Osteocyte (in vitro differentiated cells): ENCODE measurements around the gene PDYN. TPM values are rescaled to one million over a fixed set of nuclear protein-coding genes. Genes with fewer than 3 reads are reported as not detected.

Experiments
- DNase-seq: peaks from one replicate; pipeline ENCODE4 v3.0.0; 2021; ENCODE audit warnings: mixed read lengths; ENCODE audit not compliant: unreplicated experiment; ENCODE audit errors: extremely low spot score
- H3K27ac Mint-ChIP-seq: one replicate; pipeline ENCODE4 v1.8.0; 2021; ENCODE audit warnings: mild to moderate bottlenecking, mixed read lengths; ENCODE audit not compliant: unreplicated experiment
- H3K27me3 Mint-ChIP-seq: one replicate; pipeline ENCODE4 v1.8.0; 2021; ENCODE audit warnings: mixed read lengths; ENCODE audit not compliant: unreplicated experiment
- H3K36me3 Mint-ChIP-seq: one replicate; pipeline ENCODE4 v1.8.0; 2021; ENCODE audit warnings: mixed read lengths; ENCODE audit not compliant: unreplicated experiment
- H3K4me1 Mint-ChIP-seq: one replicate; pipeline ENCODE4 v1.8.0; 2021; ENCODE audit warnings: mixed read lengths; ENCODE audit not compliant: unreplicated experiment
- H3K4me3 Mint-ChIP-seq: one replicate; pipeline ENCODE4 v1.8.0; 2021; ENCODE audit warnings: mild to moderate bottlenecking, moderate library complexity, mixed read lengths; ENCODE audit not compliant: unreplicated experiment
- H3K9me3 Mint-ChIP-seq: one replicate; pipeline ENCODE4 v1.8.0; 2021; ENCODE audit warnings: mixed read lengths; ENCODE audit not compliant: unreplicated experiment
- total RNA-seq: library from RNA; stranded (reverse); gene quantifications from 2 replicates; pipeline ENCODE4 v1.2.1, GENCODE V29; 2021
- TF ChIP-seq, protein P1 (sequence below): fragments of 200-600 bp; sonication (generic); IDR thresholded peaks from 2 replicates; pipeline ENCODE4 v1.5.0; 2021; ENCODE audit warnings: antibody characterized with exemption, mild to moderate bottlenecking, moderate library complexity

PDYN gene
- total RNA-seq, 1 donor from 2014 or later = not detected

GRCh38 chr20:1982686-1983085, 11.2 kb downstream of the PDYN start:
- no peaks in the 10 kb centered on the region for H3K36me3 Mint-ChIP-seq
- TF ChIP-seq, protein P1, sequence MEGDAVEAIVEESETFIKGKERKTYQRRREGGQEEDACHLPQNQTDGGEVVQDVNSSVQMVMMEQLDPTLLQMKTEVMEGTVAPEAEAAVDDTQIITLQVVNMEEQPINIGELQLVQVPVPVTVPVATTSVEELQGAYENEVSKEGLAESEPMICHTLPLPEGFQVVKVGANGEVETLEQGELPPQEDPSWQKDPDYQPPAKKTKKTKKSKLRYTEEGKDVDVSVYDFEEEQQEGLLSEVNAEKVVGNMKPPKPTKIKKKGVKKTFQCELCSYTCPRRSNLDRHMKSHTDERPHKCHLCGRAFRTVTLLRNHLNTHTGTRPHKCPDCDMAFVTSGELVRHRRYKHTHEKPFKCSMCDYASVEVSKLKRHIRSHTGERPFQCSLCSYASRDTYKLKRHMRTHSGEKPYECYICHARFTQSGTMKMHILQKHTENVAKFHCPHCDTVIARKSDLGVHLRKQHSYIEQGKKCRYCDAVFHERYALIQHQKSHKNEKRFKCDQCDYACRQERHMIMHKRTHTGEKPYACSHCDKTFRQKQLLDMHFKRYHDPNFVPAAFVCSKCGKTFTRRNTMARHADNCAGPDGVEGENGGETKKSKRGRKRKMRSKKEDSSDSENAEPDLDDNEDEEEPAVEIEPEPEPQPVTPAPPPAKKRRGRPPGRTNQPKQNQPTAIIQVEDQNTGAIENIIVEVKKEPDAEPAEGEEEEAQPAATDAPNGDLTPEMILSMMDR = no peak
- no peaks in the 10 kb centered on the region for H3K9me3 Mint-ChIP-seq
- no peak for DNase-seq
- no peaks in the 10 kb centered on the region for H3K4me1 Mint-ChIP-seq
- peaks cover 10% of the 10 kb centered on the region for H3K27me3 Mint-ChIP-seq
- no peak overlapping the region for H3K27ac Mint-ChIP-seq
- H3K4me3 Mint-ChIP-seq = no peak overlapping the region

GRCh38 chr20:1979106-1979778, 14.6 kb downstream of the PDYN start:
- TF ChIP-seq, protein P1 = no peak
- H3K27me3 Mint-ChIP-seq = peaks cover 17% of the 10 kb centered on the region
- no peaks in the 10 kb centered on the region for H3K36me3 Mint-ChIP-seq
- no peaks in the 10 kb centered on the region for H3K9me3 Mint-ChIP-seq
- DNase-seq = no peak
- no peak overlapping the region for H3K4me3 Mint-ChIP-seq
- H3K27ac Mint-ChIP-seq = no peak overlapping the region
- no peaks in the 10 kb centered on the region for H3K4me1 Mint-ChIP-seq

- TF ChIP-seq, protein P1 = no peak
- peaks cover 33% of the 10 kb centered on the region for H3K27me3 Mint-ChIP-seq
- no peak for DNase-seq
- no peak overlapping the region for H3K27ac Mint-ChIP-seq
- H3K4me1 Mint-ChIP-seq = no peaks in the 10 kb centered on the region
- H3K4me3 Mint-ChIP-seq = no peak overlapping the region
- H3K36me3 Mint-ChIP-seq = no peaks in the 10 kb centered on the region
- H3K9me3 Mint-ChIP-seq = no peaks in the 10 kb centered on the region
Measured at GRCh38 chr20:1975291-1975690, 18.6 kb downstream of the PDYN start.

DNA sequence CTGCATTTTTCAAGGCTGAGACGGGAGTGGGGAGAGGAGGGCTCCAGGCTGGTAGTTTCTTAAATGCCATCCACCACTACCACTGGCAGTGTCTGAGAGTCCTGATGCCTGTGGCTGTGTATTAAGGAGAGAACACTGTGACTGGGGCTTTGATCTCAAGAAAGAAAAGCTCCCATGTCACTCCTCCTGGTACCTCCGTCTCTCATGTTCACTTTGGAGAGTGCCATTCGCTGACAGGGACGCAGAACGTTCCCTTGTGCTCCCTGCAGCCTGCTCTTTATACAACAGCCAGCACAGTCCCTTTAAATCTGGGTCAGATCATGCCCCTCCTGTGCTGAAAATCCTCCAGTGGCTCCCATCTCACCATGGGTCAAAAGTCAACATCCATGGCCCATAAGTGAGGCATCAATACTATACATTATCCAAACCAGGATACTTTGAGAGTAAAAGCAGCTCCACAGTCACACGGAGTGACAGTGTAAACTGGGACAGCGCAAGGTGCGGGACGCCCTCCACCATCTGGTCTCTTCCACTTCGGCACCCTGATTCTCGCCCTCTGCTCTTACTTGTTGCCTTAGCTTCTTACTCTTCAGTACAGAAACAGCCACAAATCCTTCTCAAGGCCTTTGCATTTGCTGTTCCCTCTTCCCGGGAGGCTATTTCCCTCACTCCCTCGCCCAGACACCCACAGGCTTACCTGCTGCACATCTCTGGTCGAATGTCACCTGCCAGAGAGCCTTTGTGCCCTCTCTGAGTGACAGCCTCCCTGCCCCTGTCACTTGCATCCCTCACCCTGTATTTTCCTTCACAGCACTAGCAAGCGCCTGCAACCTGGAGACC, 20.0 kb downstream of the PDYN start:
- TF ChIP-seq, protein P1 = no peak
- Mint-ChIP-seq H3K27ac (no peak overlapping the region), H3K4me3 (no peak overlapping the region), H3K27me3 (peaks cover 37% of the 10 kb centered on the region), H3K4me1 (no peaks in the 10 kb centered on the region), H3K36me3 (no peaks in the 10 kb centered on the region), H3K9me3 (no peaks in the 10 kb centered on the region)
- no peak for DNase-seq

DNA sequence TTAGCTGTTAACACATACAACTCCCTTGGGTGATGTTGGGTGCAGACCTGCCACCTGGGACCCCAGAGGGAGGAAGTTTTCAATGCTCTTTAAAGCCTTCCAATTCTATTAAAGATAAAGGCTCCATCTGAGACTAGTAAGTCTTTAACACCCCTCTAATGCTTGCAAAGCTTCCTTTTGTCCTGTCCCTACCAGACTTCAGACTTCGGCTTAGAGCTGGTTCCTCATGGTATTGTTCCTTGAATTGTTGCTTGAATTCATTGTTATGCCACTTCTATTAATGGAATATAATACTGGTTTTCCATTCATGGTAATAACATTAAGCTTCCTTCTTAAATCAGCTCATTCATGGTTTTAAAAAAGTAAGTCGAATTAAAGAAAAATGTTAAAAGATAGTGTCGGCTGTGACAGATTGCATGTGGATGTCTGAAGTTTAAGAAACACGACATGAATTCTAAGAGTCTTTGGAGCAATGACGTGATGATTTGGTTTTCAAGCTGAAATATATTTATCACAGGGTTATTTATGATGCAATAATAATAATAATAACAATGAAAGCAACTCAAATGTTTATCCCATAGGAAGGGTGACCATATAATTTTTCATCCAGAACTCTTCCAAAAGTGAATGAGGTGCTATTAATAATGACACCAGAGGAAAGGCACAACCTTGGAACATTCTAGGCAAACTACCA, 21.8 kb downstream of the PDYN start:
- H3K4me3 Mint-ChIP-seq = no peak overlapping the region
- H3K27me3 Mint-ChIP-seq = peaks cover 34% of the 10 kb centered on the region
- no peaks in the 10 kb centered on the region for H3K4me1 Mint-ChIP-seq
- H3K9me3 Mint-ChIP-seq = no peaks in the 10 kb centered on the region
- no peaks in the 10 kb centered on the region for H3K36me3 Mint-ChIP-seq
- TF ChIP-seq, protein P1 = no peak
- DNase-seq = no peak
- no peak overlapping the region for H3K27ac Mint-ChIP-seq
